ENCODE measurements around the gene MEF2A. TPM values are rescaled to one million over a fixed set of nuclear protein-coding genes. Genes with fewer than 3 reads are reported as not detected.

MEF2A gene
- total RNA-seq, 4 donors from 2014 or later = 16.9 to 47.5 (median 24.3) TPM

DNA sequence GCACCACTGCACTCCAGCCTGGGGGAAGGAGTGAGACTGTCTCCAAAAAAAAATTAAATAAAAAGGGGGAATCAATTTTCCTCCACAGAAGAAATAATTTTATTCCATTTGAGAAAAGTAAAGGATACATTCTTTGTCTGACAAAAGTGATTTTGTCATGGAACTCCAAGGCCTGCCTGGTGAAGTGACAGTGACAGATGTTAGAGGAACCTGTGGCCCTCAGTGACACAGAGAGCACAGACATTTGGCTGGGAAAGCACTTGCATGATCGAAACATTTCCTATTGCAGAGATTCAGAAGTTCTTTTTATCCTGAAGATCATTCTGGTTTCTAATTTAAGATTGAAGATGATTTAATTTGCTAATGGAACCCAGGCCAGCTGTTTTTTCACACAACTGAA is 161.5 kb downstream of the MEF2A start:
- 57 to 68% methylated on average over 1 of the region's 1 CpG for WGBS, 2 donors
- Histone ChIP-seq H3K4me1 (peaks cover 4 to 44% (median 21%) of the 10 kb centered on the region in 3 donors), H3K27ac (no peak overlapping the region), H3K9me3 (no peaks in the 10 kb centered on the region), H3K27me3 (no peaks in the 10 kb centered on the region), H3K4me3 (no peak overlapping the region), H3K36me3 (peaks cover 0 to 40% (median 13%) of the 10 kb centered on the region in 3 donors)
- no peak for DNase-seq
- TF ChIP-seq POLR2A (IDR thresholded peaks at IDR 0.05) (no peak), CTCF (IDR thresholded peaks at IDR 0.05) (no peak)
- intact Hi-C loops (cut with DNase I) = no loop called here

- intact Hi-C loops (cut with DNase I) = no loop called here
- DNase-seq = no peak
- no peak overlapping the region for H3K4me3 ChIP-seq
- peaks cover 0 to 40% (median 13%) of the 10 kb centered on the region in 3 donors for H3K36me3 ChIP-seq
- no peak overlapping the region for H3K27ac ChIP-seq
- WGBS, 2 donors = 51 to 100% methylated on average over 1 to 3 of the region's 7 CpGs
- peaks cover 5 to 43% (median 17%) of the 10 kb centered on the region in 3 donors for H3K4me1 ChIP-seq
- H3K9me3 ChIP-seq = no peaks in the 10 kb centered on the region
- TF ChIP-seq POLR2A (IDR thresholded peaks at IDR 0.05) (no peak), CTCF (IDR thresholded peaks at IDR 0.05) (no peak)
- no peaks in the 10 kb centered on the region for H3K27me3 ChIP-seq
Observed at GRCh38 chr15:99727733-99728132, 161.9 kb downstream of the MEF2A start.

DNA sequence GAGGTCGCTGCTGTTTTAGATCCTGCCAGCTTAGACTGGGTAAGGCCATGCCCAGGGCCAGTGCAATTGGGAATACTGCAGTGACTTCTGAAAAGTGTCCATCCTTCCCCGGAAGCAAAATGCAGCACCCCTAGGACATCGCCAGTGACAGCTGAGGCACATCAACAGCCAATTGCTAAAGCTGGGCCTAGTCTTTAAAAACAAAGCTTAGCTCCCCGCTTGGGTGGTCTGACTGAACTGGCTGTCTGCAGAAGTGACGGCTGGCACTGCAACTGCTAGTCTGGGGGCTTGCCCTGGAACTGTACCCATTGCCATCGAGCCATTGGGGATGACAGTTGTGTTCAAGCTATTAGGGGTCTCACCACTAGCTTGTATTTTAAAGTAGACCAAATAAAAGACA is 163.1 kb downstream of the MEF2A start:
- no peak for TF ChIP-seq CTCF (IDR thresholded peaks at IDR 0.05)
- no peak for TF ChIP-seq POLR2A (IDR thresholded peaks at IDR 0.05)
- Histone ChIP-seq H3K4me1 (peaks cover 5 to 40% (median 18%) of the 10 kb centered on the region in 3 donors), H3K9me3 (no peaks in the 10 kb centered on the region), H3K27me3 (no peaks in the 10 kb centered on the region), H3K4me3 (no peak overlapping the region), H3K36me3 (peaks cover 0 to 40% (median 13%) of the 10 kb centered on the region in 3 donors), H3K27ac (no peak overlapping the region)
- intact Hi-C loops (cut with DNase I) = no loop called here
- no peak for DNase-seq
- WGBS, 2 donors = 90% methylated on average over 2 of the region's 6 CpGs; no CpG with 5 or more reads in 1 of the 2 donors

DNA sequence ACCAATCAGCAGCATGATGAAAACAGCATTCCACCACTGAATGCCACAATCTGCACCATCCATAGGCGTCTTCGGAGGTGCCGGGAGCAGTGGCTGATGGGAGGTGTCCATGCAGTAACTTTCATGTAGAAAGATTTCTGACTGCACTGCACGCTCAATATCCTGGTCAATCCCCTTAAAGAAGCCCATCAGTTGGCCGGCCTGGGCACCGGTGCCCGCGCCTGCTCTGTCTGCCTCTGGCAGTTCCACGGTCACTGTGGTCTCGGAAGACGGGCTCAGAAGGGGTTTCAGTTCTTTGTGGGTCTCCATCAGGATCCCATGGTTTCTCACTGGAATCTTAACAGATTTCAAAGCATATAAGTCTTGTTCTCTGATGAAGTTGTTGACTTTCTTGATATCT is 163.5 kb downstream of the MEF2A start:
- TF ChIP-seq POLR2A (IDR thresholded peaks at IDR 0.05) (no peak), CTCF (IDR thresholded peaks at IDR 0.05) (no peak)
- H3K36me3 ChIP-seq = peaks cover 0 to 40% (median 13%) of the 10 kb centered on the region in 3 donors
- intact Hi-C loops (cut with DNase I) = no loop called here
- no peak overlapping the region for H3K4me3 ChIP-seq
- 91 to 100% methylated on average over 9 to 11 of the region's 11 CpGs for WGBS, 2 donors
- H3K27me3 ChIP-seq = no peaks in the 10 kb centered on the region
- H3K9me3 ChIP-seq = no peaks in the 10 kb centered on the region
- H3K27ac ChIP-seq = no peak overlapping the region
- H3K4me1 ChIP-seq = peaks cover 5 to 42% (median 18%) of the 10 kb centered on the region in 3 donors
- no peak for DNase-seq

GRCh38 chr15:99729920-99730319 is 164.1 kb downstream of the MEF2A start:
- no peaks in the 10 kb centered on the region for H3K27me3 ChIP-seq
- peaks cover 5 to 42% (median 18%) of the 10 kb centered on the region in 3 donors for H3K4me1 ChIP-seq
- no peak for DNase-seq
- H3K27ac ChIP-seq = peak overlapping the region in 1 of 4 donors; percentile 4
- H3K9me3 ChIP-seq = no peaks in the 10 kb centered on the region
- peaks cover 0 to 40% (median 13%) of the 10 kb centered on the region in 3 donors for H3K36me3 ChIP-seq
- intact Hi-C loops (cut with DNase I) = no loop called here
- 31 to 38% methylated on average over 3 of the region's 3 CpGs for WGBS, 2 donors
- H3K4me3 ChIP-seq = no peak overlapping the region
- TF ChIP-seq CTCF (IDR thresholded peaks at IDR 0.05) (peak in 5 of 6 experiments; percentile 9 to 40 (median 19)), POLR2A (IDR thresholded peaks at IDR 0.05) (no peak)
